Upper lobe of left lung (tissue), 4 donors: Measurements from ENCODE around the gene KRTAP5-4.

Source experiments
- CTCF ChIP-seq, 6 experiments: fragments of 450-650 bp in 4 of 6; fragments of 200-600 bp in 2 of 6; sonication (generic) in 2 of 6; IDR thresholded peaks; one replicate each; pipeline ENCODE4 v1.5.1; 2016 to 2019; ENCODE audit warnings: antibody characterized with exemption in 6 of 6
- EP300 ChIP-seq, 4 donors: sonication (generic); formaldehyde crosslinking; IDR thresholded peaks; one replicate each; pipeline ENCODE4 v1.5.1; 2017; ENCODE audit warnings: antibody characterized with exemption in 4 of 4, control low read depth in 2 of 4
- POLR2A ChIP-seq, 4 donors: fragments of 450-650 bp; IDR thresholded peaks; one replicate each; pipeline ENCODE4 v1.5.1; 2016 to 2017; ENCODE audit warnings: antibody characterized with exemption in 4 of 4, mild to moderate bottlenecking in 2 of 4

DNA sequence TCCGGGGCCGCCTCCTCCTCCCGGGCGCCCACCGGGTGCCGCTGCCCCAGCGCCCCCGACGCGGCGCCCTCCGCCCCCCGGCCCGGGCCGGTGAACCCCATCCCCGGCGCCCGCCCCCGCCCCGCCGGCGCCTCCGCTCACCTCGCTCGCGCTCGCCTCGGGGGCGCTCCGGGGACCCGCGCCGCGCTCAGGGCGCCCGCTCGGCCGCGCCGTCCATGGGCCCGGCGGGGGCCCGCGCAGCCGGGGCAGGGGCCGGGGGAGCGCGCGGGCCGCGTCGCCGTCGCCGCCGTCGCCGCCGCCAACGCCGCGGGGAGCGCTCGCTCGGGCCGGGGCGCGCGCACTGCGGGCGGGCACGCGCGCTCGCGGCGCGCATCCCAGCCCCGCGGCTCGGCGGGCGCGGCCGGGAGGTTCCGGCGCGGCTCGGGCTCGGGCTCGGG lies 50.2 kb downstream of the KRTAP5-4 start:
- TF ChIP-seq CTCF (IDR thresholded peaks at IDR 0.05) (no peak), EP300 (IDR thresholded peaks at IDR 0.05) (no peak), POLR2A (IDR thresholded peaks at IDR 0.05) (no peak)
